Erythroblast (primary cell): Measurements from ENCODE around the gene DHRS4.

Experiments
- GATA1 ChIP-seq: IDR thresholded peaks from 2 replicates; pipeline ENCODE4 v1.6.1; 2011; ENCODE audit warnings: low read depth, mild to moderate bottlenecking, control low read depth, low read length, moderate library complexity
- POLR2A ChIP-seq: IDR thresholded peaks from 2 replicates; pipeline ENCODE4 v1.6.1; 2011; ENCODE audit warnings: mild to moderate bottlenecking, low read length

DNA sequence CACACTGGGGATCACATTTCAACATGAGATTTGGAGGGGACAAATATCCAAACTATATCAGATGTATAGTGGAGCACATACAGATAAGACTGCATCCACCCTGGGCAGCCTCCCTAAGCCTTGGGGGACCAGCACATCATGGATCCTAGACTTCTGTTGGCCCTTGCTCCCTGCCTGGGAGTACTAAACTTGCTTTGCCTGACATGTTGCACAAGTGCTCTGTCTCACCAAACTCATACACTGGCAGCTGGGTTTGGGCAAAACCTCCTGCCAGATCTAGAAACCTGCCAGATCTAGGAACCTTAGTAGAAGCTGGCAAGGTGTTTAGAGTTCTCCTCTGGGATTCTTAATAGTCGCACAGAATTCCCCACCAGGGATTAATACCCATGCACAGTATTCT is 18.4 kb upstream of the DHRS4 start:
- TF ChIP-seq POLR2A (no peak), GATA1 (no peak)
